Caco-2 (cell line): ENCODE data around the gene ANKRD52. TPM values are rescaled to one million over a fixed set of nuclear protein-coding genes. Genes with fewer than 3 reads are reported as not detected.
"Not testable (repeated sequence)": the region's sequence is repeated elsewhere in the genome, so short reads cannot be mapped to it uniquely, and the experiment has no call there.

ENCODE experiments used
- BruUV-seq: library from RNA; stranded (reverse); fragments of 400-500 nt; replicated peaks from 2 replicates; lab custom pipeline; 2021; lab: Mats Ljungman, UMichigan
- CTCF ChIA-PET: fragments of 300-600 bp; sonication (Branson Sonifier 250); formaldehyde crosslinking; loops from one replicate; lab custom pipeline; 2022; ENCODE audit warnings: antibody characterized with exemption; lab: Charles Lee
- POLR2A ChIA-PET: fragments of 300-600 bp; sonication (Branson Sonifier 250); formaldehyde crosslinking; loops from one replicate; lab custom pipeline; 2022; ENCODE audit warnings: antibody characterized with exemption; lab: Charles Lee
- DNase-seq, 2 experiments: peaks; one replicate each; pipeline versions ENCODE4 v3.0.0 to v3.0.0-alpha.2; 2020 to 2022
- H3K27me3 ChIP-seq: replicated peaks from 2 replicates; pipeline ENCODE4 v1.6.0; 2011; ENCODE audit warnings: low read length; ENCODE audit not compliant: control insufficient read depth, insufficient read depth
- H3K36me3 ChIP-seq: 2 replicates; pipeline ENCODE4 v1.5.1; 2011; ENCODE audit warnings: low read length; ENCODE audit not compliant: control insufficient read depth, insufficient read depth
- H3K4me1 ChIP-seq: fragments of 250-450 bp; sonication (Bioruptor Pico); 2 replicates; pipeline ENCODE4 v1.5.1; 2020; ENCODE audit warnings: mild to moderate bottlenecking
- H3K4me3 ChIP-seq: 2 replicates; pipeline ENCODE4 v1.5.1; 2011; ENCODE audit warnings: low read depth, mild to moderate bottlenecking, control low read depth, low read length
- H3K9me3 ChIP-seq: fragments of 250-450 bp; sonication (Bioruptor Pico); 2 replicates; pipeline ENCODE4 v1.5.1; 2020; ENCODE audit warnings: mild to moderate bottlenecking, moderate library complexity
- H3K27ac Mint-ChIP-seq: one replicate; pipeline ENCODE4 v1.8.0; 2022; ENCODE audit warnings: mixed read lengths; ENCODE audit not compliant: unreplicated experiment
- H3K27me3 Mint-ChIP-seq: one replicate; pipeline ENCODE4 v1.8.0; 2022; ENCODE audit warnings: mixed read lengths; ENCODE audit not compliant: insufficient read depth, unreplicated experiment
- H3K36me3 Mint-ChIP-seq: one replicate; pipeline ENCODE4 v1.8.0; 2022; ENCODE audit warnings: mild to moderate bottlenecking, mixed read lengths; ENCODE audit not compliant: insufficient read depth, unreplicated experiment
- H3K4me1 Mint-ChIP-seq: one replicate; pipeline ENCODE4 v1.8.0; 2022; ENCODE audit warnings: low read depth, mixed read lengths; ENCODE audit not compliant: unreplicated experiment
- H3K4me3 Mint-ChIP-seq: one replicate; pipeline ENCODE4 v1.8.0; 2022; ENCODE audit warnings: mild to moderate bottlenecking, moderate library complexity, mixed read lengths; ENCODE audit not compliant: unreplicated experiment
- H3K9me3 Mint-ChIP-seq: one replicate; pipeline ENCODE4 v1.8.0; 2022; ENCODE audit warnings: mixed read lengths; ENCODE audit not compliant: unreplicated experiment
- intact Hi-C: fragments of 100-400 bp; cut with micrococcal nuclease; formaldehyde crosslinking; loops from one replicate; pipeline ENCODE4 v1.10.0; 2022; ENCODE audit not compliant: unreplicated experiment
- total RNA-seq: library from RNA; stranded (reverse); gene quantifications from 2 replicates; pipeline ENCODE4 v1.2.3, GENCODE V29; 2022
- TF ChIP-seq, protein P1 (sequence below), 2 experiments: fragments of 200-600 bp in 1 of 2; IDR thresholded peaks; 1 replicate in 1 of 2; 2 replicates in 1 of 2; pipeline versions ENCODE4 v1.5.1 to v1.8.0; 2011 to 2022; ENCODE audit warnings: antibody characterized with exemption in 1 of 2, control low read depth in 1 of 2, inconsistent platforms in 1 of 2, low read depth in 1 of 2, low read length in 1 of 2, mild to moderate bottlenecking in 1 of 2, moderate library complexity in 1 of 2; ENCODE audit not compliant: insufficient read depth in 1 of 2, severe bottlenecking in 1 of 2, unreplicated experiment in 1 of 2

ANKRD52 gene
- total RNA-seq, 1 experiment from 2014 or later, result 34.6 TPM

DNA sequence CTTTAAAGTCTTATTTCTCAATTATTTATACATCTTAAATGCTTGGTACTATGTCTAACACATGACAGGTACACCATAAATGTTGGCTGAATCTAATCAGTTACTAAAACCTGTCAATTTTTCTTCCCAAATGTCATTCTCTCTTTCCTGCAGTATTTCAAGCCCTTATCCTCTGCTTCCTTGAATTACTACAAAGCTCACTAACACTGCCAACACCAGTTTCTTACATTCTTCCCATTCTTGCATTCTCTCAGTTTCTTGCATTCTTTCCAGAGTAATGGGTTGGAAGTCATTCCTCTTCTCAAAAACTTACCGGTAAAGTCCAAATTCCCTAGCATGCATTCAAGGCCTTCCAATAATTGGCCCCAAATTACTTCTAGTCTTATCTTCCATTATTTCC is 59.3 kb downstream of the ANKRD52 start:
- CTCF ChIA-PET, result no interaction called here
- Mint-ChIP-seq H3K27me3 (no peaks in the 10 kb centered on the region), H3K27ac (peak overlapping the region; percentile 3), H3K4me3 (no peak overlapping the region), H3K9me3 (no peaks in the 10 kb centered on the region), H3K4me1 (peaks cover 22% of the 10 kb centered on the region), H3K36me3 (peaks cover 24% of the 10 kb centered on the region)
- Histone ChIP-seq H3K9me3 (no peaks in the 10 kb centered on the region), H3K4me1 (peaks cover 8% of the 10 kb centered on the region), H3K36me3 (no peaks in the 10 kb centered on the region), H3K4me3 (no peak overlapping the region), H3K27me3 (no peaks in the 10 kb centered on the region)
- TF ChIP-seq, protein P1, sequence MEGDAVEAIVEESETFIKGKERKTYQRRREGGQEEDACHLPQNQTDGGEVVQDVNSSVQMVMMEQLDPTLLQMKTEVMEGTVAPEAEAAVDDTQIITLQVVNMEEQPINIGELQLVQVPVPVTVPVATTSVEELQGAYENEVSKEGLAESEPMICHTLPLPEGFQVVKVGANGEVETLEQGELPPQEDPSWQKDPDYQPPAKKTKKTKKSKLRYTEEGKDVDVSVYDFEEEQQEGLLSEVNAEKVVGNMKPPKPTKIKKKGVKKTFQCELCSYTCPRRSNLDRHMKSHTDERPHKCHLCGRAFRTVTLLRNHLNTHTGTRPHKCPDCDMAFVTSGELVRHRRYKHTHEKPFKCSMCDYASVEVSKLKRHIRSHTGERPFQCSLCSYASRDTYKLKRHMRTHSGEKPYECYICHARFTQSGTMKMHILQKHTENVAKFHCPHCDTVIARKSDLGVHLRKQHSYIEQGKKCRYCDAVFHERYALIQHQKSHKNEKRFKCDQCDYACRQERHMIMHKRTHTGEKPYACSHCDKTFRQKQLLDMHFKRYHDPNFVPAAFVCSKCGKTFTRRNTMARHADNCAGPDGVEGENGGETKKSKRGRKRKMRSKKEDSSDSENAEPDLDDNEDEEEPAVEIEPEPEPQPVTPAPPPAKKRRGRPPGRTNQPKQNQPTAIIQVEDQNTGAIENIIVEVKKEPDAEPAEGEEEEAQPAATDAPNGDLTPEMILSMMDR (IDR thresholded peaks at IDR 0.05; ENCODE audit: insufficient read depth in 1 of 2, low read depth in 1 of 2, low read length in 1 of 2, severe bottlenecking in 1 of 2, unreplicated experiment in 1 of 2), result no peak
- POLR2A ChIA-PET, result no interaction called here
- no peak for DNase-seq
- intact Hi-C loops, result no loop called here
- no TSS peak for BruUV-seq

DNA sequence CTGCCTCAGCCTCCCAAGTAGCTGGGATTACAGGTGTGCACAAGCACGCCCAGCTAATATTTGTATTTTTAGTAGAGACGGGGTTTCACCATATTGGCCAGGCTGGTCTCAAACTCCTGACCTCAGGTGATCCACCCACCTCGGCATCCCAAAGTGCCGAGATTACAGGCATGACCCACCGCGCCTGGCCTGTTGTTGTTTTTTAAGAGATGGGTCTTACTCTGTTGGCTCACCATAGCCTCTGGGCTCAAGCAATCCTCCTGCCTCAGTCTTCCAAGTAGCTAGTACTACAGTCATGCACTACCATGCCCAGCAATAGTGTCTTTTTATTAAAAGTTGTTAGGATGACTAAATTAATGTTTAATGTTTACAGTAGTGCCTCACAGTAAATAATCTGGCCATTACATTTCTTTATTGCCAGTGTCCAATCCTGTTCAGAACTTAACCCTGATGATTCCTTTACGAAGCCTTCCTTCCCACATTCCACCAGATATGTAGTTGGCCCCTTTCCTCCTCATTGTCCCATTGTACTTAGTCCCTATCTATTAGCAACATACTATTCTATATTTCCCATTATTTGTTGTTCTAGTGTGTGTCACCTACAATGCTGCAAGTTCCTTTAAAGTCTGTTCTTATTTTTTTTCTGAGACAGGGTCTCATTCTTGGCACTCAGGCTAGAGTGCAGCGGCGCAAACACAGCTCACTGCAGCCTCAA is 60.1 kb downstream of the ANKRD52 start:
- CTCF ChIA-PET, result interaction anchor here (0.5 to 1.3 kb wide), 2 partner anchors 8 to 127 kb away, joined by 3 to 7 read pairs; no protein-coding TSS in a partner anchor

DNA sequence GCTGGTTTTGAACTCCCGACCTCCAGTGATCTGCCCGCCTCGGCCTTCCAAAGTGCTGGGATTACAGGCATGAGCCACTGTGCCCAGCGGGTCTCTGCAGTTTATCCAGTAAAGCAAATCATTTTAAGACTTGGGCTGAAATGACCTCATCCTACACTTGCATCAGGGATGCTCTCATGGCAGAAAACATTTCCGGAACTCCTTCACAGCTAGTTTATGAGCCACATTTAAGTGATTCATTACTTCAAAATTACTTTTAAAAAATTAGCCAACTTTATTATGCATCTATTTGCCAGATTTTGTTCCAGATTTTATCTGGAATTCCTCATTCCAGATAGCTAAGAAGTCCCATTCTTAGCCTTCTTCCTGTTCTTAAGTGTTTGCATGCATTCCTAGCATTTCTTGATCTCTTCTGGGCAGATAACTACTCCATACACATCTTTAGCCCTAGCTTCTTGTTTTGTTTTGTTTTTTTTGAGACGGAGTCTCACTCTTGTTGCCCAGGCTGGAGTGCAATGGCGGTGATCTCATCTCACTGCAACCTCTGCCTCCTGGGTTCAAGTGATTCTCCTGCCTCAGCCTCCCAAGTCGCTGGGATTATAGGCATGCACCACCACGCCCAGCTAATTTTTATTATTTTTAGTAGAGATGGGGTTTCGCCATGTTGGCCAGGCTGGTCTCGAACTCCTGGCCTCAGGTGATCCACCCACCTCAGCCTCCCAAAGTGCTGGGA is 61.2 kb downstream of the ANKRD52 start:
- POLR2A ChIA-PET, result interaction anchor here (0.5 to 1.1 kb wide), 4 partner anchors 23 to 170 kb away, joined by 4 to 13 read pairs (median 8); partner anchors contain the start of genes MYL6 and RNF41
- H3K4me1 Mint-ChIP-seq, result peaks cover 22% of the 10 kb centered on the region
- H3K27me3 ChIP-seq, H3K9me3 Mint-ChIP-seq, H3K4me3 Mint-ChIP-seq, H3K27me3 Mint-ChIP-seq, H3K4me3 ChIP-seq, DNase-seq, H3K36me3 ChIP-seq, intact Hi-C loops, BruUV-seq, H3K9me3 ChIP-seq: not testable (repeated sequence)
- CTCF ChIA-PET, result interaction anchor here (1.1 to 2.5 kb wide), 3 partner anchors 9 to 119 kb away, joined by 3 to 18 read pairs (median 7); partner anchors contain the start of gene RNF41
- peaks cover 30% of the 10 kb centered on the region for H3K36me3 Mint-ChIP-seq
- peak overlapping the region; percentile 65 for H3K27ac Mint-ChIP-seq
- H3K4me1 ChIP-seq, result peaks cover 17% of the 10 kb centered on the region

More for the DNA sequence above, 60.1 kb downstream of the ANKRD52 start:
- no peaks in the 10 kb centered on the region for H3K9me3 ChIP-seq
- intact Hi-C loops, result no loop called here
- H3K4me3 ChIP-seq, result no peak overlapping the region
- peaks cover 11% of the 10 kb centered on the region for H3K4me1 ChIP-seq
- H3K27me3 ChIP-seq, result no peaks in the 10 kb centered on the region
- DNase-seq, result no peak
- Mint-ChIP-seq H3K27ac (peak overlapping the region; percentile 65), H3K9me3 (no peaks in the 10 kb centered on the region), H3K27me3 (no peaks in the 10 kb centered on the region), H3K4me1 (peaks cover 22% of the 10 kb centered on the region), H3K36me3 (peaks cover 29% of the 10 kb centered on the region), H3K4me3 (no peak overlapping the region)
- no TSS peak for BruUV-seq
- POLR2A ChIA-PET, result no interaction called here
- TF ChIP-seq, protein P1 (IDR thresholded peaks at IDR 0.05; ENCODE audit: insufficient read depth in 1 of 2, low read depth in 1 of 2, low read length in 1 of 2, severe bottlenecking in 1 of 2, unreplicated experiment in 1 of 2), result no peak
- H3K36me3 ChIP-seq, result no peaks in the 10 kb centered on the region
